Measurements from ENCODE around the gene ARHGAP20.

The ARHGAP20 gene

GRCh38 chr11:110613197-110613918 lies 98.9 kb downstream of the ARHGAP20 start:
- no peak for DNase-seq

DNA sequence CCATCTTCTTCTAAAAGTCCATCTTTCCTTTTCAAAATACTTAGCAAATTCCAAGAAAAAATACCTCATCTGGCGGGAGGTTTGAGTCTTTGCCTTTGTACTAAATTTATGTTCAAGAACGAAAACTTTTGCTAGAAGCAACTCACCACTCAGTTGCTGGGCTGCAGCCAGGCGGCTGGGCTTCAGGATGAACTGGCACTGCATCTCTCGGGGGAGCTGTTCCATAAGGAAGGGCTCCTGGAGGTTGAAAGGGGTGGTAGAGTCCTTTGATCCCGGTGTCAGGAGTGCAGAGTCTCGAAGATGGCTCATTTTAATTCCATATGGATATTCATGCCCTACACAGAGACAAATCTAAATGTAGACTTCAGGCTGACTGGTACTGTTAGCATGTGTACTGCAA lies 105.8 kb downstream of the ARHGAP20 start:
- DNase-seq = no peak

- no peak for DNase-seq
Observed at GRCh38 chr11:110601936-110602335, 110.3 kb downstream of the ARHGAP20 start.

- no peak for DNase-seq
Observed at GRCh38 chr11:110600322-110600721, 111.9 kb downstream of the ARHGAP20 start.

DNA sequence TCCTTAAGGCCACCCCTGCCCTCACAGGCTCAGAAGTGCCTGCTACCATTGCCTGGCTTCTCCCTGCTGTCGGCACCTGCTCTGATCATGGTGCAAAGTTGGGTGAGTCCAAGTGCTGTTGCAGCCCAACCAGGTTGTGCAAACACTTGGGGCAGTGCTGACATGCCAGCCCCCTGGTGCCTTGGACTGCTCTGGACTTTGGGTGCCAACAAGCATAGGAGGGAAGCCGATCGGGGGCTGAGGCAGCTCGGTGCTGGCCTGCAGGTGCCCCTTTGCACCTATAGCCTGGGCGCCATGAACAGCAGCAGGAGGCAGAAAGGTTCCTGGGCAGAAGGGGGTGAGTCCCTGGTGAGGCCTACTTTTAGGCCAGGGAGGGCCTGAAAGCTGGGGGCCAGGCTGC lies 113.0 kb downstream of the ARHGAP20 start:
- no peak for DNase-seq

DNA sequence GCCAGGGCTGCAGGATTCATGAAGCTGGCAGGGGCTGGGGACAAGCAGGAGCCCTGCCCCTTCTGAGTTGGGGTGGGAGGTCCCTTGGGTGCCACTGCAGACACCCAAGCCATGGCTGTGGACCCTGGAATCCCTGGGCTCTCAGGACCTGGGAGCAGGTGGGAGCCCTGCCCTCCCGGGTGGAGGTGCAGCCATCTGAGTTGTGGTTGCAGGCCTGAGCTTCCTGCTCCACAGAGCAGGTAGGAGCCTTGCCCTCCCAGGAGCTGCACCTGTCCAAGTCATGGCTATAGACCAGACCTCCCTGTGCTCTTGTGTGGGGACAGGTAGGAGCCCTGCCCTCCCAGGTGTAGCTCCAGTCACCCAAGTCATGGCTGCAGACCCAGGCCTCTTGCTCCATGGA lies 113.5 kb downstream of the ARHGAP20 start:
- no peak for DNase-seq

DNA sequence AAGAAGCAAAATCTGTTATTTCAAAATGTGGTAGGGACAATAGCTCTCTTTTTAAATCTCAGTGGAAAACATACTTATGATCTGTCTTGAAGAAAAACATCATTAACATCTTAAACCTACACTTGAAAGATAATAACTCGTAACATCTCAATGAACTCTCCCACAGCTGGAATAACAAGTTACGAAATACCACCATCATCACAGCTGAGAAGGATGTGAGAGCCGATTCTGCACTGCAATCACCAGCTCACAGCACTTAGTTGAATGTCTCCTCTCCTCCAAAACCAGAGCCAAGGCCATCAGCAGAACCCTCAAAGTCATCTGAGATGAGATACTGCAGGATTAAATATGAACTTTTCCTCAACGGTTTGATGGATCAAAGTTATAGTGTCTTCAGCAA lies 124.3 kb downstream of the ARHGAP20 start:
- no peak for DNase-seq

DNA sequence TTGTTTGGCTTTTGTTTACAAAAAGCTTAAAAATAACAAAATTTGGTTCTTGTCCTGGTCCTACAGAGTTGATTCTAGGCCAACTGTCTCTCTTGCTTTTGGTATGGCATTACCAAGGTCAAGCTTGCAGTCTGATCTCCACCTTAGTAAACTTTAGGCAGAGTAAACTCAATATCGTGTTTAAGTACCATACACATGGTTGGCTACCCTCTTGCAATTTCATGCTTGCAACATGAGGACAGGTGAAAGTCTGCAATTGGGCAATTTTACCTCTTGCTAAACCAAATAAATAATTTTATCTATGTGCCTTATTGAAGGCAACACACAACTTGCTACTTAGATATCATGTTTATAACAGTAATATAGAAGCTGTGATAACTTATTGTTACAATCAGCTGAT lies 125.1 kb downstream of the ARHGAP20 start:
- no peak for DNase-seq

GRCh38 chr11:110584150-110584549 lies 128.1 kb downstream of the ARHGAP20 start:
- DNase-seq = no peak

DNA sequence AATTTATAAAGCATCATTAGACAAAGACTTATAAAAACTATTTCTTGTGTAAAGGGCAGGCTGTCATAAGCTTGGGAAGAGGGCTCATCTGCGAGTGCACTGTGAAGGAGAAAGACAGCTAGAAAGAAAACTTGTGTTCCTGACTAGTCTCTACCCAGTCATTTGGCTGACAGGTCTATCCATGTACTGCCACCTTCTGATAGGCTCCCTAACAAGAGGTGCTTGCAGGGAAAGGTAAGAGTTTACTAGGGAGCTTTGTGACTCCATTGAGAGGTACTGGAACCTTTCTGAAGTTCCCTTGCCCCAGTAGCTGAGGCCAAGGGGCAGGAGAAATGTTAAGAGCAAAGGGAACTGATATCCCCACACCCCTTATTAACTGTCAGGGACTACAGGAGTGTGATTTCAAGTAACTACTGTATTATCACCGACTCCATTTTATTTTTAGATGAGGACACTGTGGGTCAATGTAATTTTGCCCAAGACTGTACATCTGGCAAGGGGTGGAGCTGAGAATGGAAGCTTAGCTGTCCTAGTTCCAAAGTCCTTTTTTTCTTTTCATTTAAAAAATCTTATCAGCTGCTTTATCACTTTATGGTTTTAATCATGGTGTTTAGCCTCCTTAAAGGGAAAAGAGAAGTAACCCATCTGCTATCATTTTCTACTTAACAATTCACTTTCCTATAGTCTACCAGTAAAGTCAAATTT lies 129.4 kb downstream of the ARHGAP20 start:
- no peak for DNase-seq

GRCh38 chr11:110580571-110580970 lies 131.7 kb downstream of the ARHGAP20 start:
- DNase-seq = no peak

- peak in 1 of 5 experiments; percentile 9 for DNase-seq
Observed at GRCh38 chr11:110573411-110573810, 138.8 kb downstream of the ARHGAP20 start.

DNA sequence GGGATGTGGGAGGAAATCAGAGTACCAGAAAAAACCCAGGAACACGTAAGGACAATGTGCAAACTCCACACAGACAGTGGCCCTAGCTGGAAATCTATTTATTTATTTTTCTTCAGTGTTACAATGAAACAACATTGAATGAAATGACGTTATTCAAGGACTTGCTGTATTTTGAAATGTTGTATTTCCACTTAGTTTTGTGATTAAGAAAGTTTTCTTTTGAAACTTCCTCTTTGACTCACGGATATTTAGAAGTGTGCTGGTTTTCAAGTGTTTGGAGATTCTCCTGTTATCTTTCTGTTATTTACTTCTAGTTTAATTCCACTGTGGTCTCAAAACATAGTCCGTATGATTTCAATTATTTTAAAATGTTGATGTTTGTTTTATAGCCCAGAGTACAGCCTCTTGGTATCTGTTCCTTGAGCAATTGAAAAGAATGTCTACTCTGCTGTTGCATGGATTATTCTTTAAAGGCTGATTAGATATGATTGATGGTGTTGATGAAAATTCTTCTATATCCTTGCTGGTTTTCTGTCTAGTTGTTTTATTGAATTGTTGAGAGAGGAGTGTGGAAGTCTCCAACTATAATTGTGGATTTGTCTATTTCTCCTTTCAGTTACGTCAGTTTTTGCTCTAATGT lies 141.0 kb downstream of the ARHGAP20 start:
- DNase-seq = no peak

GRCh38 chr11:110566577-110566976 lies 145.7 kb downstream of the ARHGAP20 start:
- DNase-seq = no peak

DNA sequence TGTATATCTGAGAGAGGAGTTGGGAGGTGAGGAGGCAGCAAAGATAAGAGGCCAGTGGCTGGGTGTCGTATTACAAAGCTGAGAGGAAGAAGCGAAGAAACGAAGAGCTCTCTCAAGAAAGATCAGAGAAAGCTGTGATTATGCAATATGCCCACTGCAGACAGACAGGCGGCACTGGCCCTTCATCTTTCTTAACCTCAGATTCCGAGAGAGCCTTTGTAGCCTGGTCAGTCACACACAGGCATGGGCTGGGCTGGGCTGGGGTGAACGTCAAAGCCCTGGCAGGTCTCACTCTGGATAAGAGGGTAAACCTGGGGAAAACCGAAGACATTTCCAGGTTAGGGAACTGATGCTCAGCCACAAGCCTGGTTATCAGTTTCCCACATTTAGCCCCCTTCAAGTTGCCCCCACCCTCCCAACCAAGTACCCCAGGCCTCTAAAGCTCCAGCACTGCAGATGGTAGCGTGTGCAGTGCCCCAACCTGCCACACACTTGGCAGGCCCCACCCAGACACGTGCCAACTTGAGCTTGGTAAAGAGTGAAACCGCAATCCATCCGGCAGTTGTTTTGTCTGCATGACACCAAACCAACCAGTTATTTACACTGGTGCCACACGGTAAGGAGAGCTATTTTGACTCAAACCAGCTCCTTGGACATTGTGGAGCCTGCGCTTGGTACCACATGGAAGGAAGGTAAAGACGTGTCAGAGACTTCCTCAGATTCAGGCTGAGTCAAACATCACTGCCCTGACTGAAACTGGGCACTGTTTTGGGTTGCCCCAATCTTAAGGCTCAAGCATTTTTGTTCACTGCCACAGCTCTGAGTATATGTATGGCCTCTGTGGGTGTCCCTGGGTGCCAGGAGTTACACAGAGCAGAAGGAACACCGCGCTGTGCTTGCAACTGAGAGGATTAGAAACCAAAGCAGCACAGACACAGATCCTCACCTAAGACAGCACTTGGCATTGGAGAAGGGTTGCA lies 146.6 kb downstream of the ARHGAP20 start:
- peak in 2 of 5 experiments; percentile 8 to 59 for DNase-seq

DNA sequence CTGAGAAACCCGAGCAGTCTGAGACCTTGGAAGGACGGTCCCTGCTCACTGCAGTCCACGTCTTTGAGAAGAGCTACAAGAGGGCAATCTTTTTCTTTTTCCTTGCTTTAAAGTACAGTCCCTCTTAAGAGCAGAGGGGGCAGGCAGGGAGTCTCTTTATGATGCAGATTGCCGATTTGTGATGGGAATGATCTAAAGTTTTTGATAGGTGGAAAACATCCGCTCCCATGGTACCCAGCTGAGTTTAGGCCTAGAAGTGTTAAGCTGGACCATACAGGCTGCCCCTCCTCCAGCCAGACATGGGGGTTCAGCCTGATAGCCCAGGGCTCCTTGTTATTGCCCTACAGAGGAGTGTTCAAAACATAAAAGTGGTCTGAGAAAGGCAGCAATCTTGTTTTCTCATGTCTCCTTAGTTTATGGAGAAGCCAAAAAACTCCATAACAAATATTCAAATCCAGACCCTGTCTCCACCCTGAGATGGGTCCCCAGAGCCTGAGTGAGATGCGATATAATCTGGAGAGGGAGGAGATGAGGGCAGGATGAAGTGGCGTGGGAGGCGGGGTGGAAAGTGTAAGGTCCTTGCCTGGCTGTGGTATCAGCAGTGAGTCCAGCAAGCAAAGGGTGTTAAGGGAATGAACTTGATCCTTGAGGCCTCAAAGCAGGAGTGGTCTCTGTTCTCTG lies 147.4 kb downstream of the ARHGAP20 start:
- no peak for DNase-seq

- no peak for DNase-seq
Observed at GRCh38 chr11:110544779-110545178, 167.5 kb downstream of the ARHGAP20 start.

- no peak for DNase-seq
Observed at GRCh38 chr11:110538154-110538553, 174.1 kb downstream of the ARHGAP20 start.

GRCh38 chr11:110530900-110531741 lies 181.1 kb downstream of the ARHGAP20 start:
- no peak for DNase-seq

DNA sequence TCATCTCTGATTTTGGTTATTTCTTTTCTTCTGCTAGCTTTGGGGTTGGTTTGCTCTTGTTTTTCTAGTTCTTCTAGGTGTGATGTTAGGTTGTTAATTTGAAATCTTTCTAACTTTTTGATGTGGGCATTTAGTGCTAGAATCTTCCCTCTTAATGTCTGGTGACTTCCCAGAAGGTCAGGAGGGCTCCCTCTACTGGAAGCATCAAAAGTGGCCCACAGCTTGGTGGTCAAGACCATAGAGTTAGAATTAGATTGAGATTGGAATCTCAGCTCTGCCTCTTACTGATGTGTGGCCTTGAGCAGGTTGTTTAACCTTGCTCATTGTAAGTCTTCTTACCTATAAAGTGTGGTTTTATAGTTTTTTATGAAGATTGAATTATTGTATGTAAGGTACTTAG lies 183.2 kb downstream of the ARHGAP20 start:
- peak in 1 of 5 experiments; percentile 10 for DNase-seq

GRCh38 chr11:110527146-110527545 lies 185.1 kb downstream of the ARHGAP20 start:
- no peak for DNase-seq
